ENCODE results near the gene PLXNB2. TPM values are rescaled to one million over a fixed set of nuclear protein-coding genes. Genes with fewer than 3 reads are reported as not detected.

PLXNB2 gene
- total and polyA plus RNA-seq, 4 experiments from 2014 or later = 0.40 to 4.6 (median 2.8) TPM; not detected in 1

DNA sequence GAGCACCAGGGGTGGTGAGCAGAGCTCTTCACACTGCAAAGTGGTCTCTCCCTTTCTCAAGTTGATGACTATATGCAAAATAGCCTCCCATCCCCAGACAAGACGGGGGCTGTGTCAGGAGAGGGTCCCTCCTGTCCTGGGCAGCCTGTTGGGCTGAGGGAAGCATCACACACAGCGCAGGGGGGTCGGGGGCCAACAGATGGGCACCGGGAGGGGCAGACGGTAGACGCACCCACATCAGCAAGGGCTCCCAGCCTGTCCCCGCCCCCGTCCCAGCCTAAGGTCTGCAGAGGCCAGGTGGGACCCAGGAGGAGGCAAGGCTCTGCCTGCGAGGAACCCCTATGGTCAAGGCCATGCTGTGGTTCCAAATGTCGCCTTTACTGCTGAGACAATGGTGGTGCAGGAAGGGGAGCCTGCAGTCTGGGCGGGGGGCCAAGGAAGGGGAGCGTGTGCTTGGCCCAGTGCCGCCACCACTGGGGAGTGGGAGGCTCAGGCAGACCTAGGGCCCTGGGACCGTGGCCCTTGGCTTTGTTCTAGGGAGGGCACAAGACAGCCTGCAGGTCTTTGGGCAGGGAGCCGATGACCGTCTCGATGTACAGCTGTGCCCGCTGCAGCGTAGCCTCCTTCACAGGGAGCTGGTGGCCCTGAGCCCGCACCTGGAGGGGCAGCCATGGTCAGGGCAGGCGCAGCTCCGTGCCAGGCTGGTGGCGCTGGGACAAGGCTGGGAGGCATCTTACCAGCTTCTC lies 4.3 kb upstream of the PLXNB2 start:
- Histone ChIP-seq H3K4me3 (ENCODE audit: low read length in 2 of 2) (no peak overlapping the region), H3K36me3 (ENCODE audit: insufficient read depth, low read length) (no peaks in the 10 kb centered on the region), H3K27me3 (ENCODE audit: insufficient read depth, low read length) (no peaks in the 10 kb centered on the region), H3K4me1 (ENCODE audit: insufficient read depth, low read length) (peaks cover 22% of the 10 kb centered on the region), H3K9me3 (ENCODE audit: control insufficient read depth in 1 of 2, low read length in 2 of 2) (no peaks in the 10 kb centered on the region), H3K27ac (ENCODE audit: low read depth, low read length) (no peak overlapping the region)
- intact Hi-C loops (cut with micrococcal nuclease) = no loop called here
- POLR2A ChIA-PET (ENCODE audit: partially characterized antibody) = interaction anchor here (1.0 kb wide), 1 partner anchor 158 kb away, joined by 3 read pairs; no protein-coding TSS in a partner anchor
- CTCF ChIA-PET (ENCODE audit: partially characterized antibody) = no interaction called here
- peak in 1 of 5 donors; percentile 25 for DNase-seq
- H3K9me3 Mint-ChIP-seq = no peaks in the 10 kb centered on the region
- peaks cover 0 to 2% of the 10 kb centered on the region in 2 donors for H3K27me3 Mint-ChIP-seq
- no peak overlapping the region for H3K4me3 Mint-ChIP-seq
- peaks cover 6 to 22% (median 12%) of the 10 kb centered on the region in 4 donors for H3K4me1 Mint-ChIP-seq
- no peaks in the 10 kb centered on the region for H3K36me3 Mint-ChIP-seq
- no peak overlapping the region for H3K27ac Mint-ChIP-seq

DNA sequence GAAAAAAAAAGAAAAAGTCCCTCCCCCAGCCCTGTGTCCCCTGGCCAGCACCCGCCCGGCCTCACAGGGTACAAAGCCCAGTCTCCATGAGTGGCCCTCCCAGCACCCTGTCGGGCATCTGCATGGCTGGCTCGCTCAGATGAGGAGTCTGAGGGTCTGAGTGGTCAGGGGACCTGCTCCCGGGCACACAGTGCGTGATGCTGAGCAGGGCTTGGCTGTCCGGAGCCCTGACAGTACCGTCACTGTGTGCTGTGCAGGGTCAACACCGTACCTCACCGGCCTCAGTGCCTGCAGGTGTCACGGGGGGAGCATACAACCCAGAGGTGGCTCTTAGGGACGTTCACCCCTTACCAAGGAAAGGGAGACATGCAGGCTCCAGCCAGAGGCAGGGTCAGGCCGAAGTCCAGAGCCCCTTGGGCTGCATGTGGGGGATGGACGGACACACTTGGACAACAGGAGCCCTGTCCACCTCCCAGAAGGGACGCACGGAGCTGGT lies 3.6 kb upstream of the PLXNB2 start:
- H3K4me3 ChIP-seq (ENCODE audit: low read length in 2 of 2) = no peak overlapping the region

GRCh38 chr22:50310031-50310722 lies 2.7 kb upstream of the PLXNB2 start:
- DNase-seq = peak in 1 of 5 donors; percentile 6
- H3K27me3 Mint-ChIP-seq = peaks cover 6 to 8% of the 10 kb centered on the region in 2 donors
- H3K9me3 Mint-ChIP-seq = no peaks in the 10 kb centered on the region
- Histone ChIP-seq H3K4me3 (ENCODE audit: low read length in 2 of 2) (no peak overlapping the region), H3K9me3 (ENCODE audit: control insufficient read depth in 1 of 2, low read length in 2 of 2) (no peaks in the 10 kb centered on the region), H3K36me3 (ENCODE audit: insufficient read depth, low read length) (no peaks in the 10 kb centered on the region), H3K4me1 (ENCODE audit: insufficient read depth, low read length) (peaks cover 22% of the 10 kb centered on the region), H3K27me3 (ENCODE audit: insufficient read depth, low read length) (no peaks in the 10 kb centered on the region), H3K27ac (ENCODE audit: low read depth, low read length) (no peak overlapping the region)
- H3K27ac Mint-ChIP-seq = no peak overlapping the region
- peak overlapping the region in 1 of 8 donors; percentile 36 for H3K4me3 Mint-ChIP-seq
- CTCF ChIA-PET (ENCODE audit: partially characterized antibody) = no interaction called here
- POLR2A ChIA-PET (ENCODE audit: partially characterized antibody) = no interaction called here
- no peaks in the 10 kb centered on the region for H3K36me3 Mint-ChIP-seq
- peaks cover 5 to 24% (median 12%) of the 10 kb centered on the region in 4 donors for H3K4me1 Mint-ChIP-seq
- intact Hi-C loops (cut with micrococcal nuclease) = no loop called here

More for the DNA sequence above, 3.6 kb upstream of the PLXNB2 start:
- no peaks in the 10 kb centered on the region for H3K27me3 ChIP-seq (ENCODE audit: insufficient read depth, low read length)
- Mint-ChIP-seq H3K36me3 (no peaks in the 10 kb centered on the region), H3K27ac (peak overlapping the region in 1 of 7 donors; percentile 6), H3K4me1 (peaks cover 8 to 27% (median 14%) of the 10 kb centered on the region in 4 donors), H3K4me3 (no peak overlapping the region), H3K9me3 (no peaks in the 10 kb centered on the region), H3K27me3 (peaks cover 4 to 6% of the 10 kb centered on the region in 2 donors)
- peaks cover 24% of the 10 kb centered on the region for H3K4me1 ChIP-seq (ENCODE audit: insufficient read depth, low read length)
- H3K27ac ChIP-seq (ENCODE audit: low read depth, low read length) = no peak overlapping the region
- CTCF ChIA-PET (ENCODE audit: partially characterized antibody) = no interaction called here
- no peaks in the 10 kb centered on the region for H3K36me3 ChIP-seq (ENCODE audit: insufficient read depth, low read length)
- DNase-seq = peak in 1 of 5 donors; percentile 5
- intact Hi-C loops (cut with micrococcal nuclease) = no loop called here
- POLR2A ChIA-PET (ENCODE audit: partially characterized antibody) = no interaction called here
- H3K9me3 ChIP-seq (ENCODE audit: control insufficient read depth in 1 of 2, low read length in 2 of 2) = no peaks in the 10 kb centered on the region

- Histone ChIP-seq H3K9me3 (ENCODE audit: control insufficient read depth in 1 of 2, low read length in 2 of 2) (no peaks in the 10 kb centered on the region), H3K36me3 (ENCODE audit: insufficient read depth, low read length) (no peaks in the 10 kb centered on the region), H3K4me1 (ENCODE audit: insufficient read depth, low read length) (peaks cover 16% of the 10 kb centered on the region), H3K4me3 (ENCODE audit: low read length in 2 of 2) (no peak overlapping the region), H3K27ac (ENCODE audit: low read depth, low read length) (no peak overlapping the region), H3K27me3 (ENCODE audit: insufficient read depth, low read length) (no peaks in the 10 kb centered on the region)
- H3K9me3 Mint-ChIP-seq = no peaks in the 10 kb centered on the region
- H3K36me3 Mint-ChIP-seq = no peaks in the 10 kb centered on the region
- peaks cover 6 to 8% of the 10 kb centered on the region in 2 donors for H3K27me3 Mint-ChIP-seq
- intact Hi-C loops (cut with micrococcal nuclease) = no loop called here
- no peak overlapping the region for H3K4me3 Mint-ChIP-seq
- H3K4me1 Mint-ChIP-seq = peaks cover 5 to 21% (median 11%) of the 10 kb centered on the region in 4 donors
- POLR2A ChIA-PET (ENCODE audit: partially characterized antibody) = no interaction called here
- H3K27ac Mint-ChIP-seq = no peak overlapping the region
- CTCF ChIA-PET (ENCODE audit: partially characterized antibody) = no interaction called here
- DNase-seq = peak in 1 of 5 donors; percentile 18
Measured at GRCh38 chr22:50309601-50309991, 2.1 kb upstream of the PLXNB2 start.

GRCh38 chr22:50308986-50309600 lies 1.6 kb upstream of the PLXNB2 start:
- Histone ChIP-seq H3K4me1 (ENCODE audit: insufficient read depth, low read length) (peaks cover 11% of the 10 kb centered on the region), H3K27ac (ENCODE audit: low read depth, low read length) (no peak overlapping the region), H3K27me3 (ENCODE audit: insufficient read depth, low read length) (no peaks in the 10 kb centered on the region), H3K36me3 (ENCODE audit: insufficient read depth, low read length) (no peaks in the 10 kb centered on the region), H3K4me3 (ENCODE audit: low read length in 2 of 2) (no peak overlapping the region), H3K9me3 (ENCODE audit: control insufficient read depth in 1 of 2, low read length in 2 of 2) (no peaks in the 10 kb centered on the region)
- H3K36me3 Mint-ChIP-seq = no peaks in the 10 kb centered on the region
- peak overlapping the region in 4 of 8 donors; percentile 52 to 71 (median 64) for H3K4me3 Mint-ChIP-seq
- no peaks in the 10 kb centered on the region for H3K9me3 Mint-ChIP-seq
- H3K4me1 Mint-ChIP-seq = peaks cover 2 to 19% (median 6%) of the 10 kb centered on the region in 4 donors
- DNase-seq = peak in 1 of 5 donors; percentile 22
- H3K27me3 Mint-ChIP-seq = peaks cover 8% of the 10 kb centered on the region in 2 donors
- POLR2A ChIA-PET (ENCODE audit: partially characterized antibody) = no interaction called here
- CTCF ChIA-PET (ENCODE audit: partially characterized antibody) = no interaction called here
- intact Hi-C loops (cut with micrococcal nuclease) = no loop called here
- H3K27ac Mint-ChIP-seq = peak overlapping the region in 1 of 7 donors; percentile 71

GRCh38 chr22:50308597-50308935 lies 1.1 kb upstream of the PLXNB2 start:
- ChIA-PET CTCF (ENCODE audit: partially characterized antibody) (no interaction called here), POLR2A (ENCODE audit: partially characterized antibody) (no interaction called here)
- H3K36me3 ChIP-seq (ENCODE audit: insufficient read depth, low read length) = no peaks in the 10 kb centered on the region
- peak overlapping the region in 5 of 8 donors; percentile 17 to 71 (median 61) for H3K4me3 Mint-ChIP-seq
- H3K9me3 Mint-ChIP-seq = no peaks in the 10 kb centered on the region
- H3K27me3 ChIP-seq (ENCODE audit: insufficient read depth, low read length) = no peaks in the 10 kb centered on the region
- peak in 1 of 5 donors; percentile 40 for DNase-seq
- H3K27ac Mint-ChIP-seq = peak overlapping the region in 1 of 7 donors; percentile 71
- H3K27ac ChIP-seq (ENCODE audit: low read depth, low read length) = no peak overlapping the region
- no peak overlapping the region for H3K4me3 ChIP-seq (ENCODE audit: low read length in 2 of 2)
- no peaks in the 10 kb centered on the region for H3K9me3 ChIP-seq (ENCODE audit: control insufficient read depth in 1 of 2, low read length in 2 of 2)
- intact Hi-C loops (cut with micrococcal nuclease) = no loop called here
- peaks cover 8% of the 10 kb centered on the region in 2 donors for H3K27me3 Mint-ChIP-seq
- peaks cover 6% of the 10 kb centered on the region for H3K4me1 ChIP-seq (ENCODE audit: insufficient read depth, low read length)
- peaks cover 2 to 15% (median 4%) of the 10 kb centered on the region in 4 donors for H3K4me1 Mint-ChIP-seq
- H3K36me3 Mint-ChIP-seq = no peaks in the 10 kb centered on the region

Data from CD4-positive, alpha-beta memory T cell (primary cell).